Fibroblast of peridontal ligament (primary cell): ENCODE measurements around the gene HELZ.

Experiments used
- DNase-seq: peaks from one replicate; pipeline ENCODE4 v3.0.0-alpha.2; 2010; ENCODE audit errors: extremely low read depth

The HELZ gene

GRCh38 chr17:67186782-67187181 is 58.2 kb downstream of the HELZ start:
- DNase-seq, result no peak

- peak; percentile 36 for DNase-seq
Observed at GRCh38 chr17:67183531-67183930, 61.5 kb downstream of the HELZ start.

GRCh38 chr17:67181825-67182224 is 63.2 kb downstream of the HELZ start:
- DNase-seq, result no peak

- no peak for DNase-seq
Observed at GRCh38 chr17:67180275-67180674, 64.7 kb downstream of the HELZ start.

GRCh38 chr17:67178555-67178954 is 66.4 kb downstream of the HELZ start:
- DNase-seq, result no peak

- no peak for DNase-seq
Observed at GRCh38 chr17:67177732-67178131, 67.3 kb downstream of the HELZ start.

GRCh38 chr17:67174190-67174589 is 70.8 kb downstream of the HELZ start:
- DNase-seq, result no peak

GRCh38 chr17:67171560-67171959 is 73.4 kb downstream of the HELZ start:
- no peak for DNase-seq

GRCh38 chr17:67168496-67168895 is 76.5 kb downstream of the HELZ start:
- no peak for DNase-seq

- DNase-seq, result no peak
Observed at GRCh38 chr17:67165201-67165600, 79.8 kb downstream of the HELZ start.

- DNase-seq, result no peak
Observed at GRCh38 chr17:67164302-67164701, 80.7 kb downstream of the HELZ start.

- DNase-seq, result no peak
Observed at GRCh38 chr17:67162771-67163170, 82.2 kb downstream of the HELZ start.

GRCh38 chr17:67161573-67161972 is 83.4 kb downstream of the HELZ start:
- DNase-seq, result no peak

- no peak for DNase-seq
Observed at GRCh38 chr17:67160791-67161190, 84.2 kb downstream of the HELZ start.

- peak; percentile 57 for DNase-seq
Observed at GRCh38 chr17:67157732-67158639, 87.0 kb downstream of the HELZ start.

- DNase-seq, result no peak
Observed at GRCh38 chr17:67156269-67157199, 88.5 kb downstream of the HELZ start.

- DNase-seq, result no peak
Observed at GRCh38 chr17:67152824-67153223, 92.2 kb downstream of the HELZ start.

- no peak for DNase-seq
Observed at GRCh38 chr17:67151717-67152116, 93.3 kb downstream of the HELZ start.

- no peak for DNase-seq
Observed at GRCh38 chr17:67150826-67151225, 94.2 kb downstream of the HELZ start.

GRCh38 chr17:67148352-67148751 is 96.6 kb downstream of the HELZ start:
- DNase-seq, result no peak

GRCh38 chr17:67145183-67145805 is 99.7 kb downstream of the HELZ start:
- DNase-seq, result no peak

GRCh38 chr17:67143318-67143717 is 101.7 kb downstream of the HELZ start:
- DNase-seq, result no peak
